ENCODE measurements around the gene PLCD1.
"Not testable (repeated sequence)": the region's sequence is repeated elsewhere in the genome, so short reads cannot be mapped to it uniquely, and the experiment has no call there.

PLCD1 gene

GRCh38 chr3:37987751-37988179 lies 41.7 kb downstream of the PLCD1 start:
- DNase-seq (ENCODE audit: low read depth in 2 of 3, low spot score in 1 of 3): no peak

GRCh38 chr3:37987315-37987697 lies 42.1 kb downstream of the PLCD1 start:
- DNase-seq (ENCODE audit: low read depth in 2 of 3, low spot score in 1 of 3): no peak

GRCh38 chr3:37986479-37987314 lies 42.7 kb downstream of the PLCD1 start:
- no peak for DNase-seq (ENCODE audit: low read depth in 2 of 3, low spot score in 1 of 3)

- no peak for DNase-seq (ENCODE audit: low read depth in 2 of 3, low spot score in 1 of 3)
These were observed 43.7 kb downstream of the PLCD1 start for GRCh38 chr3:37985637-37986320.

GRCh38 chr3:37984596-37984995 lies 44.8 kb downstream of the PLCD1 start:
- no peak for DNase-seq (ENCODE audit: low read depth in 2 of 3, low spot score in 1 of 3)

- DNase-seq (ENCODE audit: low read depth in 2 of 3, low spot score in 1 of 3): no peak
These were observed 45.4 kb downstream of the PLCD1 start for GRCh38 chr3:37984051-37984450.

- DNase-seq (ENCODE audit: low read depth in 2 of 3, low spot score in 1 of 3): no peak
These were observed 47.1 kb downstream of the PLCD1 start for GRCh38 chr3:37982331-37982730.

GRCh38 chr3:37981348-37981664 lies 48.1 kb downstream of the PLCD1 start:
- DNase-seq (ENCODE audit: low read depth in 2 of 3, low spot score in 1 of 3): no peak

- no peak for DNase-seq (ENCODE audit: low read depth in 2 of 3, low spot score in 1 of 3)
These were observed 48.7 kb downstream of the PLCD1 start for GRCh38 chr3:37980462-37981347.

- no peak for DNase-seq (ENCODE audit: low read depth in 2 of 3, low spot score in 1 of 3)
These were observed 49.6 kb downstream of the PLCD1 start for GRCh38 chr3:37979541-37980461.

- peak; percentile 34 to 66 (median 45) for DNase-seq (ENCODE audit: low read depth in 2 of 3, low spot score in 1 of 3)
These were observed 55.0 kb downstream of the PLCD1 start for GRCh38 chr3:37974121-37975083.

- no peak for DNase-seq (ENCODE audit: low read depth in 2 of 3, low spot score in 1 of 3)
These were observed 56.0 kb downstream of the PLCD1 start for GRCh38 chr3:37973246-37974054.

GRCh38 chr3:37972056-37972455 lies 57.4 kb downstream of the PLCD1 start:
- not testable (repeated sequence) for DNase-seq (ENCODE audit: low read depth in 2 of 3, low spot score in 1 of 3)

GRCh38 chr3:37971467-37971866 lies 58.0 kb downstream of the PLCD1 start:
- no peak for DNase-seq (ENCODE audit: low read depth in 2 of 3, low spot score in 1 of 3)

- no peak for DNase-seq (ENCODE audit: low read depth in 2 of 3, low spot score in 1 of 3)
These were observed 58.6 kb downstream of the PLCD1 start for GRCh38 chr3:37970802-37971201.

- DNase-seq (ENCODE audit: low read depth in 2 of 3, low spot score in 1 of 3): no peak
These were observed 59.8 kb downstream of the PLCD1 start for GRCh38 chr3:37969596-37970100.

GRCh38 chr3:37968813-37969595 lies 60.4 kb downstream of the PLCD1 start:
- no peak for DNase-seq (ENCODE audit: low read depth in 2 of 3, low spot score in 1 of 3)

- DNase-seq (ENCODE audit: low read depth in 2 of 3, low spot score in 1 of 3): no peak
These were observed 61.2 kb downstream of the PLCD1 start for GRCh38 chr3:37968199-37968598.

Data from stimulated activated CD4-positive, alpha-beta T cell treated with anti-CD3 and anti-CD28 coated beads, Interleukin-12 subunit alpha, Interleukin-12 subunit beta, amount 100 ng/mL, for 48 hours (primary cell).